Adrenal gland (tissue), 12 donors: ENCODE results near the gene MTOR. TPM values are rescaled to one million over a fixed set of nuclear protein-coding genes. Genes with fewer than 3 reads are reported as not detected.

ENCODE experiments used
- DNase-seq, 7 donors: peaks; one replicate each; pipeline ENCODE4 v3.0.0-alpha.2; 2019 to 2020
- H3K27ac ChIP-seq, 5 donors: fragments of 200-600 bp; sonication (generic) in 4 of 5; 1 replicate in 3 of 5; 2 replicates in 2 of 5; pipeline versions ENCODE4 v1.5.1 to v1.8.0; 2016 to 2020; ENCODE audit warnings: mild to moderate bottlenecking in 1 of 5
- H3K27me3 ChIP-seq: fragments of 200-600 bp; 2 replicates; pipeline ENCODE4 v1.8.0; 2021
- H3K36me3 ChIP-seq, 2 donors: fragments of 200-600 bp; replicated peaks in 1 of 2; 1 replicate in 1 of 2; 2 replicates in 1 of 2; pipeline versions ENCODE4 v1.5.1 to v1.8.0; 2018 to 2022
- H3K4me1 ChIP-seq, 2 donors: fragments of 200-600 bp; replicated peaks in 1 of 2; 1 replicate in 1 of 2; 2 replicates in 1 of 2; pipeline versions ENCODE4 v1.5.1 to v1.8.0; 2018 to 2021
- H3K4me3 ChIP-seq, 4 donors: fragments of 200-600 bp; sonication (generic) in 3 of 4; one replicate each; pipeline ENCODE4 v1.5.1; 2016 to 2018
- H3K9me3 ChIP-seq, 3 donors: fragments of 200-600 bp; sonication (generic) in 1 of 3; replicated peaks in 1 of 3; 1 replicate in 2 of 3; 2 replicates in 1 of 3; pipeline versions ENCODE4 v1.5.1 to v1.8.0; 2016 to 2021
- CTCF ChIP-seq, 6 experiments: fragments of 450-650 bp in 4 of 6; fragments of 200-600 bp in 2 of 6; sonication (generic) in 1 of 6; IDR thresholded peaks; 1 replicate in 5 of 6; 2 replicates in 1 of 6; pipeline versions ENCODE4 v1.5.1 to v1.8.0; 2016 to 2021; ENCODE audit warnings: antibody characterized with exemption in 6 of 6, mild to moderate bottlenecking in 2 of 6, moderate library complexity in 1 of 6
- POLR2A ChIP-seq, 2 donors: fragments of 450-650 bp; IDR thresholded peaks; one replicate each; pipeline ENCODE4 v1.6.1; 2017; ENCODE audit warnings: antibody characterized with exemption in 2 of 2, mild to moderate bottlenecking in 2 of 2, moderate library complexity in 1 of 2
- WGBS, 4 donors: extraction: QIAGEN DNeasy Blood & Tissue Kit in 2 of 4; methylation state at CpG; one replicate each; pipeline versions ENCODE4 v1.1.5 to v1.1.7; 2013 to 2017; 5-methylcytosine and 5-hydroxymethylcytosine counted together
- intact Hi-C, 2 donors: fragments of 100-400 bp; cut with DNase I; formaldehyde crosslinking; loops; one replicate each; pipeline versions ENCODE4 v1.14.1 to v1.15.0; 2022 to 2023
- polyA plus RNA-seq, 3 donors: library from polyadenylated mRNA; stranded (reverse); fragments of 200-250 nt in 2 of 3; fragments of 350-450 nt in 1 of 3; fragmentation: Illumina TruSeq in 1 of 3; extraction: RNeasy Lipid Tissue Mini Kit (QIAGEN cat#74804) in 1 of 3; gene quantifications; one replicate each; pipeline ENCODE4 v1.2.3, GENCODE V29; 2013 to 2014
- small RNA-seq, 2 donors: library from RNA; depleted of rRNA; stranded (forward); fragments of <200 nt; gene quantifications; one replicate each; pipeline ENCODE3, GENCODE V24; 2016
- total RNA-seq, 9 donors: library from RNA; depleted of rRNA in 4 of 9; stranded (reverse); fragments of >200 nt in 4 of 9; fragments of 120-200 nt in 1 of 9; fragmentation: NEBNext Ultra II Directional in 1 of 9; extraction: Animal tissue kit (Norgen Biotek cat#: 25700) in 1 of 9; gene quantifications; one replicate each; pipeline versions ENCODE4 v1.1.0 to v1.2.4, GENCODE V29; 2013 to 2023
- donor health status: healthy with polysubstance abuse.
- donor health status: Bipolar disorder and iron deficiency.
- donor health status: DM: yes; HTN: yes; CAD: no.
- donor health status: DM: no; HTN: no; CAD: no.
- donor health status: DM: no; HTN: no; CAD: no.
- donor health status: DM: yes; HTN: yes; CAD: no.

The MTOR gene
- total and polyA plus RNA-seq, 12 donors = 21.4 to 45.3 (median 33.4) TPM

GRCh38 chr1:11058026-11058425 is 204.3 kb downstream of the MTOR start:
- Histone ChIP-seq H3K4me3 (no peak overlapping the region), H3K36me3 (peaks cover 0 to 24% of the 10 kb centered on the region in 2 donors), H3K4me1 (peaks cover 15 to 22% of the 10 kb centered on the region in 2 donors), H3K9me3 (no peaks in the 10 kb centered on the region), H3K27me3 (no peaks in the 10 kb centered on the region), H3K27ac (no peak overlapping the region)
- no peak for DNase-seq
- TF ChIP-seq POLR2A (IDR thresholded peaks at IDR 0.05) (no peak), CTCF (IDR thresholded peaks at IDR 0.05) (no peak)
- intact Hi-C loops = no loop called here
- WGBS, 4 donors = 94 to 98% (median 96%) methylated on average over 10 to 14 of the region's 14 CpGs

- peaks cover 15 to 22% of the 10 kb centered on the region in 2 donors for H3K4me1 ChIP-seq
- WGBS, 4 donors = 90 to 96% (median 94%) methylated on average over 8 of the region's 8 CpGs
- intact Hi-C loops = no loop called here
- no peak for DNase-seq
- H3K27ac ChIP-seq = no peak overlapping the region
- H3K4me3 ChIP-seq = no peak overlapping the region
- no peaks in the 10 kb centered on the region for H3K9me3 ChIP-seq
- no peak for TF ChIP-seq CTCF (IDR thresholded peaks at IDR 0.05)
- TF ChIP-seq POLR2A (IDR thresholded peaks at IDR 0.05) = no peak
- H3K36me3 ChIP-seq = peaks cover 0 to 23% of the 10 kb centered on the region in 2 donors
- no peaks in the 10 kb centered on the region for H3K27me3 ChIP-seq
These were observed 204.9 kb downstream of the MTOR start for GRCh38 chr1:11057477-11057876.

Small RNAs within 50 kb of the gene (small RNA-seq; reads per million reads assigned to genes)
- gene RNU6-291P = 0 reads per million in 2 donors
- 0 to 0.12 reads per million in 2 donors for gene RNU6-537P
- 0 reads per million in 2 donors for gene RPL39P6

Other genes with a start within 250 kb of the MTOR start
- 100 to 1,000 TPM in 5 of 9 donors, 10 to 100 TPM in 4; 45.1 to 324 (median 123) TPM for gene TARDBP, start 249.9 kb downstream of the MTOR start, total RNA-seq
- 100 to 1,000 TPM in 1 of 3 donors, 10 to 100 TPM in 2; 79.8 to 179 (median 88.9) TPM for gene TARDBP, start 249.9 kb downstream of the MTOR start, polyA plus RNA-seq
- not detected for gene MASP2, start 215.3 kb downstream of the MTOR start, total RNA-seq
- under 1 TPM in 1 of 3 donors, not detected in 2; 0.07 TPM for gene MASP2, start 215.3 kb downstream of the MTOR start, polyA plus RNA-seq
- 10 to 100 TPM; 14.9 to 97.3 (median 52.4) TPM for gene SRM, start 202.5 kb downstream of the MTOR start, total RNA-seq
- 100 to 1,000 TPM in 2 of 3 donors, 10 to 100 TPM in 1; 50.3 to 243 (median 193) TPM for gene SRM, start 202.5 kb downstream of the MTOR start, polyA plus RNA-seq
- 10 to 100 TPM; 25.5 to 61.9 (median 34.8) TPM for gene EXOSC10, start 162.7 kb downstream of the MTOR start, total RNA-seq
- 100 to 1,000 TPM in 1 of 3 donors, 10 to 100 TPM in 2; 53.1 to 107 (median 55.9) TPM for gene EXOSC10, start 162.7 kb downstream of the MTOR start, polyA plus RNA-seq
- gene ANGPTL7, start 73.2 kb downstream of the MTOR start, total RNA-seq = 1 to 10 TPM in 6 of 9 donors, under 1 TPM in 3; 0.12 to 5.8 (median 1.1) TPM
- 1 to 10 TPM; 3.5 to 8.5 (median 4.3) TPM for gene ANGPTL7, start 73.2 kb downstream of the MTOR start, polyA plus RNA-seq
- 10 to 100 TPM in 7 of 9 donors, 1 to 10 TPM in 2; 6.6 to 24.3 (median 11.3) TPM for gene UBIAD1, start 10.6 kb upstream of the MTOR start, total RNA-seq
- 10 to 100 TPM in 1 of 3 donors, 1 to 10 TPM in 2; 4.5 to 18.0 (median 6.3) TPM for gene UBIAD1, start 10.6 kb upstream of the MTOR start, polyA plus RNA-seq
- 1 to 10 TPM in 1 of 9 donors, under 1 TPM in 7, not detected in 1; 0.11 to 2.8 (median 0.35) TPM for gene DISP3, start 216.6 kb upstream of the MTOR start, total RNA-seq
- gene DISP3, start 216.6 kb upstream of the MTOR start, polyA plus RNA-seq = under 1 TPM; 0.04 to 0.64 (median 0.44) TPM